Measurements from ENCODE around the gene RPS6KA1.

Gene RPS6KA1

DNA sequence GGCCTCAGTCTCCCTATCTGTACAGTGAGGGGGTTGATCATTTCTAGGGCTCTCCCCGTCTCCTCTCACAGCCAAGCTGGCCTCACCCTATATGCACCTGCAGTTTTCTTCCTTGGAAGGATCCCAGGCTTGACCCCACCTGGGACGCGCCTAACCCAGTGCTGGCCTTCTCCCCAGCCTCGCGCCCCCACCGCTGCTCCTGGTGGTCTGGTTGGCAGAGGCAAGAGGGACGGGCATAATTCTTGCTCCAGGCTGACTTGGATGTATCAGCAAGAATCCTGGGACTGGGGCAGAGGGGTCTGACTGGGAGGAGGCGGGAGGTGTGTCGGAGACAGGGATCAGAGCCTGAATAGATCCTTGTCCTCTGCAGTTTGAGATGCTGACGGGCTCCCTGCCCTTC lies 25.2 kb downstream of the RPS6KA1 start:
- H3K27me3 Mint-ChIP-seq (ENCODE audit: low read depth) = no peaks in the 10 kb centered on the region
- H3K9me3 Mint-ChIP-seq = no peaks in the 10 kb centered on the region
- peaks cover 57% of the 10 kb centered on the region for H3K36me3 Mint-ChIP-seq (ENCODE audit: low read depth)
- no peak overlapping the region for H3K4me3 Mint-ChIP-seq
- peaks cover 4% of the 10 kb centered on the region for H3K4me1 Mint-ChIP-seq (ENCODE audit: low read depth)
- no peak overlapping the region for H3K27ac Mint-ChIP-seq

DNA sequence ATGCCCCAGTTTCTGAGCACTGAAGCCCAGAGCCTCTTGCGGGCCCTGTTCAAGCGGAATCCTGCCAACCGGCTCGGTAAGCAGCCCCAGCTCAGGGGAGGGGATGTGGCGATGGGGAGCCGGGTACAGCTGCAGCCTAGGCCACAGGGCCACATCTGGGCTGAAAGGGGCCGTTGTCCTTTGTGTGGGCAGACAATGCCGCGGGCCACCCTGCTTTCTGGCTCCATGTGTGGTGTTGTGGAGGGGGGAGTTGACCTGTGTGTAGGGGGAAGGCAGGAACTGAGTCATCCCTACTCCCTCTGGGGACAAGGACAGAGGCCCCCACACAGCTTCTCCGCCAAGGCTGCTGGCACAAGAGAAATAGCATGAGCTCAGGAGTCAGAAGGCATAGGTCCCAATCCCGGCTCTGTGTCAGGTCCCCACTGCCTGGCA lies 26.0 kb downstream of the RPS6KA1 start:
- Mint-ChIP-seq H3K9me3 (no peaks in the 10 kb centered on the region), H3K27ac (no peak overlapping the region), H3K4me1 (ENCODE audit: low read depth) (peaks cover 4% of the 10 kb centered on the region), H3K36me3 (ENCODE audit: low read depth) (peaks cover 57% of the 10 kb centered on the region), H3K4me3 (no peak overlapping the region), H3K27me3 (ENCODE audit: low read depth) (no peaks in the 10 kb centered on the region)

DNA sequence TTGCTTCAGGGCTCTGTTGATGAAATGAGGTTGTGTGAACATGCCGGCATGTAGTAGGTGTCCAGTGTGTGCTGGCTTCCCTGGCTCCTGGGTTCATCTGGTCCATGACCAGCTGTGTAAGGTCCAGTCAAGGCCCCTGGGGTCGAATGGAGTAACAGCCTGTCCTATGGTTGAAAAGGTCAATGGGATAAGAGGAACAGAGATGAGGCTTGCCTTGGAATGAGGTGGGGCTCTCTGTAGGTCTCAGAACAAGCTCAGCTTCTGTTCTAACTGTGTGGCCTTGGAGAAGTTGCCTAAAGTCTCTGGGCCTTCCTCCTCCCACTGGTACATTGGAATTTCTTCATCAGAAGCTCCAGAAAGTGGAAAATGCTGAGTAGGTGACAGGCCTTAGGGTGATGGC lies 26.6 kb downstream of the RPS6KA1 start:
- Mint-ChIP-seq H3K36me3 (ENCODE audit: low read depth) (peaks cover 59% of the 10 kb centered on the region), H3K4me3 (no peak overlapping the region), H3K27ac (peak overlapping the region; percentile 49), H3K4me1 (ENCODE audit: low read depth) (peaks cover 4% of the 10 kb centered on the region), H3K9me3 (no peaks in the 10 kb centered on the region), H3K27me3 (ENCODE audit: low read depth) (no peaks in the 10 kb centered on the region)

DNA sequence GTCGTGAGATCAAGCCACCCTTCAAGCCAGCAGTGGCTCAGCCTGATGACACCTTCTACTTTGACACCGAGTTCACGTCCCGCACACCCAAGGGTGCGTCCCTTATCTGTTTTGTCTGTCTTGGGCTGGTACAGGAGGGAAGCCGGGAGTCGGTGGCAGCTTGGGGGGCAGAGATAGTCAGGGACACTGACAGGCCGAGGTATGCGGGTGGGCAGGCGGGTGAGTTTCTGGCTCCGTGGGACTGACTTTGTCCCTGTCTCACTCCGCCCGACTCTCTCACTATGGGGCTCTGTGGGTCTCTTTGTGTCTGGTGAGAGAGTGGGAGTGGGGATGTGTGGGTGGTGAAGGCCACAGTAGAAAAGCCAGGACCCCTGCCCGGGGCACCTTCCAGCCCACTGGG lies 27.4 kb downstream of the RPS6KA1 start:
- Mint-ChIP-seq H3K27me3 (ENCODE audit: low read depth) (no peaks in the 10 kb centered on the region), H3K36me3 (ENCODE audit: low read depth) (peaks cover 58% of the 10 kb centered on the region), H3K27ac (no peak overlapping the region), H3K4me3 (no peak overlapping the region), H3K9me3 (no peaks in the 10 kb centered on the region), H3K4me1 (ENCODE audit: low read depth) (peaks cover 4% of the 10 kb centered on the region)

DNA sequence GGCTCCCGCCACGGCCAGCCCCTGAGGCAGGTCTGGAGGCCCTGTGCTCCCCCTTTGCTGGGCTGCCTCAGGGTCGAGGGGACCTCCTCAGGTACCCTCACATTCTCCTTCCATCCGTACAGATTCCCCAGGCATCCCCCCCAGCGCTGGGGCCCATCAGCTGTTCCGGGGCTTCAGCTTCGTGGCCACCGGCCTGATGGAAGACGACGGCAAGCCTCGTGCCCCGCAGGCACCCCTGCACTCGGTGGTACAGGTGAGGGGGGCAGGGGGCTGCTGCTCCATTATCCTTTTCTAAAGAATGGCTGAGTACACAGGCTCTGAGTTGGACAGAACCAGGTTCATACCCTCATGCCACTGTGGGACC lies 29.1 kb downstream of the RPS6KA1 start:
- Mint-ChIP-seq H3K27ac (no peak overlapping the region), H3K36me3 (ENCODE audit: low read depth) (peaks cover 60% of the 10 kb centered on the region), H3K27me3 (ENCODE audit: low read depth) (no peaks in the 10 kb centered on the region), H3K9me3 (no peaks in the 10 kb centered on the region), H3K4me3 (no peak overlapping the region), H3K4me1 (ENCODE audit: low read depth) (peaks cover 7% of the 10 kb centered on the region)

DNA sequence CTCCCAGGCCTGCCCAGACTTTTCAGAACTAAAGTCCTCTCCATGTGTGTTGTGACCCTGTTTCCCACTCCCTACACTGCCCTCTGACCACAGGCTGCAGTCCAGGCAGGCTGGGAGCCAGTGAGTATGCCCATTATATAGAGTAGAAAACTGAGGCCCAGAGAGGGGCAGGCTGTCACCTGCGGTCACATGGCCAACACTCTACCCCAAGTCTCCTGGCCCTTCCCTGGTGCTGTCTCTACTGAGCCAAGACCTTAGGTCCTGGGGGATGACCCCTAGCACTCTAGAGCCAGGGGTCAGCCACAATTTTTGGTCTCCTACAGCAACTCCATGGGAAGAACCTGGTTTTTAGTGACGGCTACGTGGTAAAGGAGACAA lies 30.8 kb downstream of the RPS6KA1 start:
- H3K27ac Mint-ChIP-seq = no peak overlapping the region
- no peaks in the 10 kb centered on the region for H3K9me3 Mint-ChIP-seq
- H3K4me1 Mint-ChIP-seq (ENCODE audit: low read depth) = peaks cover 15% of the 10 kb centered on the region
- H3K36me3 Mint-ChIP-seq (ENCODE audit: low read depth) = peaks cover 56% of the 10 kb centered on the region
- no peaks in the 10 kb centered on the region for H3K27me3 Mint-ChIP-seq (ENCODE audit: low read depth)
- H3K4me3 Mint-ChIP-seq = no peak overlapping the region

DNA sequence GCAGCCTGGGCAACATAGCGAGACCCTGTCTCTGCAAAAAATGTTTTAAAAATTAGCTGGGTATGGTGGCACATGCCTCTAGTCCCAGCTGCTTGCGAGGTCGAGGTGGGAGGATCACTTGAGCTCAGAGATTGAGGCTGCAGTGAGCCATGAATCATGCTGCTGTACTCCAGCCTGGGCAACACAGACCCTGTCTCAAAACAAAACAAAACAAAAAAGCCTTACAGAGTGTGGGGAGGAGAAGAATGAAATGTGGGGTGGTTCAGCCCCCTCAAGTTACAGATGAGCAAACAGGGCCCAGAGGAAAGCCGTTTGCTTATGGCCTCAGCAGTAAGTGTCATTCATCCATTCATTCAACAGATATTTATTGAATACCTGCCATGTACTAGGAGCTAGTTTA lies 40.7 kb downstream of the RPS6KA1 start:
- Mint-ChIP-seq H3K27me3 (ENCODE audit: low read depth) (no peaks in the 10 kb centered on the region), H3K4me1 (ENCODE audit: low read depth) (peaks cover 11% of the 10 kb centered on the region), H3K27ac (peak overlapping the region; percentile 59), H3K4me3 (no peak overlapping the region), H3K9me3 (no peaks in the 10 kb centered on the region), H3K36me3 (ENCODE audit: low read depth) (peaks cover 47% of the 10 kb centered on the region)

DNA sequence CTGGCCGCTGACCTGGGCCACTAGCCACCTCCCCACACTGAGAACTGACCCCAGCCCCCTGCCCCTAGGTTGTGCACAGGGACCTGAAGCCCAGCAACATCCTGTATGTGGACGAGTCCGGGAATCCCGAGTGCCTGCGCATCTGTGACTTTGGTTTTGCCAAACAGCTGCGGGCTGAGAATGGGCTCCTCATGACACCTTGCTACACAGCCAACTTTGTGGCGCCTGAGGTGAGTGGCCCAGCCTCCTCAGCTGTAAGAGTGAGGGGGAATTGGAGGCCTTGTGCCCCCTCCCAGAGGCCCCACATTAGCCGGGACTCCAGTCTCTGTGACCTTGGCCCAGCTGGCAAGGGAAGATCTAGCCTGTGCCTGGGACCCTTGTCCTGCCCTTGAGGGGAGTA lies 41.8 kb downstream of the RPS6KA1 start:
- H3K27ac Mint-ChIP-seq = no peak overlapping the region
- no peaks in the 10 kb centered on the region for H3K9me3 Mint-ChIP-seq
- peaks cover 53% of the 10 kb centered on the region for H3K36me3 Mint-ChIP-seq (ENCODE audit: low read depth)
- peaks cover 15% of the 10 kb centered on the region for H3K4me1 Mint-ChIP-seq (ENCODE audit: low read depth)
- H3K4me3 Mint-ChIP-seq = no peak overlapping the region
- H3K27me3 Mint-ChIP-seq (ENCODE audit: low read depth) = no peaks in the 10 kb centered on the region

DNA sequence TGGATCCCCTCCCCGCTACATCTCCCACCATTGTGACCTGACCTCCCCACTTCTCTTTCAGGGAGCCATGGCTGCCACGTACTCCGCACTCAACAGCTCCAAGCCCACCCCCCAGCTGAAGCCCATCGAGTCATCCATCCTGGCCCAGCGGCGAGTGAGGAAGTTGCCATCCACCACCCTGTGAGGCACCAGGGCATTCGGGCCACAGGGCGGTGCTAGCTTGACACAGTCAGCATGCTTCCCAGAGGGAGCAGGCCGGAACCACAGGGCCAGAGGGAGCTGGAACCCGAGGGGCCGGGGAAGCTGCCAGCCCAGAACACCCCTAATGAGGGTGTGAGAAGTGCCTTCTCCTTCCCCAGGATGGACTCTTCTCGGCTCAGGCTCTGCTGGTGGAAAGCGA lies 44.5 kb downstream of the RPS6KA1 start:
- H3K36me3 Mint-ChIP-seq (ENCODE audit: low read depth) = peaks cover 44% of the 10 kb centered on the region
- no peak overlapping the region for H3K4me3 Mint-ChIP-seq
- H3K4me1 Mint-ChIP-seq (ENCODE audit: low read depth) = peaks cover 17% of the 10 kb centered on the region
- H3K27ac Mint-ChIP-seq = no peak overlapping the region
- no peaks in the 10 kb centered on the region for H3K9me3 Mint-ChIP-seq
- no peaks in the 10 kb centered on the region for H3K27me3 Mint-ChIP-seq (ENCODE audit: low read depth)

DNA sequence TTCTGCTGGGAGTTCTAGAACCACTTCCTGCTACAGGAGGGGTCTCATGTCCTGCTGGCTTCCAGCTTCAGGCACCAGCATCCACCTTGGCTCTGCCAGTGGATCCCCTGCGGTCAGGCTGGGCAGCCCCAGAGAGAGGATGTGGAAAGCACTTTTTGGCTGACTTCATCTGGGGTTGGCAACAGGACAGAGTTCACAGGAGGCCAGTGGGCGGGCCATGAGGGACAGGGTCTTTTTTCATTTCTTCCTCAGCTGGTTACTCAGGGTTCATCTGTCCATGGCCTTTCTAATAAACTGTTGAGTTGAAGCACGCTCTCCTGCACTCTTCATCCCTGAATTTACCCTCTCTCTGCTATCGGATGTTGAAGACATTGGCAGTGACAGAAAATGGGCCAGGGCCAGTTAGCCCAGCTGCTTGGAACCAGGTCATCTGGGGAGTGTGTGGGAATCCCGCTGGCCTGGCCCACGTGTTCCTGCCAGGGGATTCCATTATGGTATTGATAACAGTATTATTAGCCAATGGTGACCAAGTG lies 45.2 kb downstream of the RPS6KA1 start:
- Mint-ChIP-seq H3K36me3 (ENCODE audit: low read depth) (peaks cover 36% of the 10 kb centered on the region), H3K27ac (peak overlapping the region; percentile 55), H3K4me3 (peak overlapping the region; percentile 19), H3K9me3 (no peaks in the 10 kb centered on the region), H3K4me1 (ENCODE audit: low read depth) (peaks cover 23% of the 10 kb centered on the region), H3K27me3 (ENCODE audit: low read depth) (no peaks in the 10 kb centered on the region)

DNA sequence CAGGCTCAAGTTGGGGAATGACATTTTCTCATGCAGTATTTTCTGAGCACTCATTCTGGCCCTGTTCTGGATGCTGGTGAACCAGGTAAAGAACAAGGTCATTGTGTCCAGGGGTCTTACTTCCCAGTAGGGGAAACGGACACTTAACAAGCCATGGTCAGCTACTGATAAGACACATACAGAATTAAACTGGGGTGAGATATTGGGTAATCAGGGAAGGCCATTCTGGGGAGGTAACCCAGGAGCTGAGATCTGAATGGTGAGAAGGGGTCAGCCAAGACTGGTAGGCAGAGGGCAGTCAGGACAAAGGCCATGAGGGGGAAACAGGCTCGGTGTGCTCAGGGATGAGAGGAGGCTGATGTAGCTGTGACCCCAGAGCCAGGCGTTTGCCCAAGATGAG lies 45.8 kb downstream of the RPS6KA1 start:
- Mint-ChIP-seq H3K9me3 (no peaks in the 10 kb centered on the region), H3K4me1 (ENCODE audit: low read depth) (peaks cover 25% of the 10 kb centered on the region), H3K27ac (no peak overlapping the region), H3K27me3 (ENCODE audit: low read depth) (no peaks in the 10 kb centered on the region), H3K4me3 (no peak overlapping the region), H3K36me3 (ENCODE audit: low read depth) (peaks cover 33% of the 10 kb centered on the region)

DNA sequence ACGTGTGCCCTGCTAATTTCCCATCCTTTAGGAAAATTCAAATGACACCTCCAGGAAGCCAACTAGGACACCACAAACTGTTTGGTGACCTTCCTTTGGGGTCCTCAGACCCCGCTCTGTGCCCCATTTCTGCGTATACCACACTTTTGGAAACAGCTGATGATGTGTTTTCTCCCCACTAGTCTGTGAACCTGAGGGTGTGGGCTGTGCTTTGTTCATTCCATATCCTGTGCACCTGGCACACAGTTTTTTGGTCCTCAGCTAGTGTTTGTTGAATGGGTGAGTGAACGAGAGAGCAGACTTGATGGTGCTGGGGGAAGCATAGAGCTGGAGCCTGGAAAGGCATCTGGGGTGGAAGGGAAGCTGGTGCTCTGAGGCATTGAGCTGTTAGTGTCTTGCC lies 48.6 kb downstream of the RPS6KA1 start:
- Mint-ChIP-seq H3K9me3 (no peaks in the 10 kb centered on the region), H3K36me3 (ENCODE audit: low read depth) (peaks cover 27% of the 10 kb centered on the region), H3K27ac (peak overlapping the region; percentile 56), H3K27me3 (ENCODE audit: low read depth) (no peaks in the 10 kb centered on the region), H3K4me3 (no peak overlapping the region), H3K4me1 (ENCODE audit: low read depth) (peaks cover 38% of the 10 kb centered on the region)

DNA sequence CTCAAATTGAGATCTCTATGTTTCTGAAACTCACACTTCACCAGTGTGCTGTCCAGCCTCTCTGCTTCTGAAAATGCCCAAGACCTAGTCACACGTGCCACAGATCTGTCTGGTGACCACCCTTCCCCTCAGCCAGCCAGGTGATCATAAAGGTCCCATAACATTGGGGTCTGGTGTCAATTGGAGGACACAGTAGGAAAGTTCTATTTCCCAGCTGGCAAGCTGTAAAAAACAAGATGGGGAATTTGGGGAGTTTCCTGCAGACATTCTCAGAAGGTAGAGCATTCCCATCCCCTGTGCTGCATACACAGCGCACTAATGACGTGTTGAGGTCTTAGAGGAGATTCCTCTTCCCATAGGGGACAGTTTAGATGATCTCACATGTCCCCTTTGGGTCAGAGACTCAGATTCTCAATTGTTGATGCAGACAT lies 50.1 kb downstream of the RPS6KA1 start:
- H3K4me3 Mint-ChIP-seq = no peak overlapping the region
- H3K36me3 Mint-ChIP-seq (ENCODE audit: low read depth) = peaks cover 19% of the 10 kb centered on the region
- peaks cover 38% of the 10 kb centered on the region for H3K4me1 Mint-ChIP-seq (ENCODE audit: low read depth)

DNA sequence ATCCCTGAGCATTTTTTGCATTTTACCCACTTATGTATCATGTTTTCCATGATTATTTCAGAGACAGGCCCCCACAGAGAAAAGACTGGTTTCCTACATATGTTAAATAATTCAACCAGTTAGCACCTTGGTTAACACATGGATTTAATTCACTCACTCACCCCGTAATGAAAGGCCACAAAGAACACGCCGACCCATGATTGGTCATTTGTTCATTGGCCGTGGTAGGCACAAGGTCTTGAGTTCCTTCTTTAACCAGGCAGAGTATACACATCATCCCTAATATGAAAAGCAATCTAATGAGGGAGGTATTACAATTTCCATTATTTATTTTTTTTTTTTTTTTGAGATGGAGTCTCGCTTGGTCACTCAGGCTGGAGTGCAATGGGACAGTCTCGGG lies 50.6 kb downstream of the RPS6KA1 start:
- Mint-ChIP-seq H3K9me3 (no peaks in the 10 kb centered on the region), H3K27me3 (ENCODE audit: low read depth) (no peaks in the 10 kb centered on the region), H3K4me3 (no peak overlapping the region), H3K27ac (peak overlapping the region; percentile 31), H3K4me1 (ENCODE audit: low read depth) (peaks cover 38% of the 10 kb centered on the region), H3K36me3 (ENCODE audit: low read depth) (peaks cover 15% of the 10 kb centered on the region)

More for the DNA sequence above, 50.1 kb downstream of the RPS6KA1 start:
- H3K27me3 Mint-ChIP-seq (ENCODE audit: low read depth) = no peaks in the 10 kb centered on the region
- H3K9me3 Mint-ChIP-seq = no peaks in the 10 kb centered on the region
- H3K27ac Mint-ChIP-seq = peak overlapping the region; percentile 31

DNA sequence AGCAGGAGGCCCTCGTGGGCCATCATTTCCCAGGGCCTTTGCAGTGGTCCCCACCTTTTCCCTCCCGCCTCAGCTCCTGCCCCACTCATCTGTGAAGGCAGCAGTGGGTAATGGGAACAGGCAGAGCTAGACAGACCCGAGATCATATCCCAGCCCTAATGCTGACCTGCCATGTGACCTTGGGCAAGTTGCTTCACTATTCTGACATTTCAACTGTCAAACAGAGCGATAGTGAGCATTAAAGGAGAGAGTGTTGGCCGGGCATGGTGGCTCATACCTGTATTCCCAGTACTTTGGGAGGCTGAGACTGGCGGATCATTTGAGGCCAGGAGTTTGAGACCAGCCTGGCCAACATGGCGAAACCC lies 51.7 kb downstream of the RPS6KA1 start:
- Mint-ChIP-seq H3K9me3 (no peaks in the 10 kb centered on the region), H3K36me3 (ENCODE audit: low read depth) (peaks cover 7% of the 10 kb centered on the region), H3K27ac (peak overlapping the region; percentile 73)

More for the DNA sequence above, 51.7 kb downstream of the RPS6KA1 start:
- Mint-ChIP-seq H3K4me3 (no peak overlapping the region), H3K27me3 (ENCODE audit: low read depth) (no peaks in the 10 kb centered on the region), H3K4me1 (ENCODE audit: low read depth) (peaks cover 34% of the 10 kb centered on the region)

Data from T-helper 1 cell treated with Interleukin-12 subunit alpha and Interleukin-12 subunit beta and Interleukin-4 antibody, amounts not matched to agents 30 μg/mL and 1 μg/mL, for 36 hours (primary cell).